ENCODE measurements around the gene WASF3. TPM values are rescaled to one million over a fixed set of nuclear protein-coding genes. Genes with fewer than 3 reads are reported as not detected.

WASF3 gene
- total RNA-seq, 1 experiment from 2014 or later: 4.6 TPM

- DNase-seq (ENCODE audit: low spot score): no peak
- peaks cover 77% of the 10 kb centered on the region for H3K27me3 ChIP-seq (replicated peaks; ENCODE audit: insufficient read depth, low read depth, low read length, poor library complexity)
- H3K4me3 ChIP-seq (ENCODE audit: low read depth, low read length, poor library complexity, severe bottlenecking): no peak overlapping the region
- H3K36me3 ChIP-seq (ENCODE audit: insufficient read depth, low read length, poor library complexity, severe bottlenecking): no peaks in the 10 kb centered on the region
- H3K9me3 ChIP-seq (ENCODE audit: low read depth, low read length, poor library complexity, severe bottlenecking): no peaks in the 10 kb centered on the region
- intact Hi-C loops (cut with micrococcal nuclease; ENCODE audit: unreplicated experiment): no loop called here
- BruUV-seq (replicated peaks): no TSS peak
- POLR2A ChIA-PET (ENCODE audit: low non-redundant PET): no interaction called here
- H3K27ac ChIP-seq (ENCODE audit: low read depth, low read length, poor library complexity, severe bottlenecking): no peak overlapping the region
- peaks cover 6% of the 10 kb centered on the region for H3K4me1 ChIP-seq (ENCODE audit: insufficient read depth, low read length, poor library complexity, severe bottlenecking)
- TF ChIP-seq EZH2 (IDR thresholded peaks at IDR 0.05; ENCODE audit: borderline replicate concordance, low read depth, low read length, poor library complexity, severe bottlenecking): no peak
- TF ChIP-seq CTCF (conservative IDR thresholded peaks at IDR 0.05; ENCODE audit: low read depth, low read length): no peak
- CTCF ChIA-PET: no interaction called here
Observed at GRCh38 chr13:26561651-26562511, 4.4 kb downstream of the WASF3 start.

GRCh38 chr13:26562512-26562890 is 5.0 kb downstream of the WASF3 start:
- TF ChIP-seq EZH2 (IDR thresholded peaks at IDR 0.05; ENCODE audit: borderline replicate concordance, low read depth, low read length, poor library complexity, severe bottlenecking) (no peak), CTCF (conservative IDR thresholded peaks at IDR 0.05; ENCODE audit: low read depth, low read length) (no peak)
- ChIA-PET CTCF (no interaction called here), POLR2A (ENCODE audit: low non-redundant PET) (no interaction called here)
- no peaks in the 10 kb centered on the region for H3K9me3 ChIP-seq (ENCODE audit: low read depth, low read length, poor library complexity, severe bottlenecking)
- no peak overlapping the region for H3K27ac ChIP-seq (ENCODE audit: low read depth, low read length, poor library complexity, severe bottlenecking)
- H3K36me3 ChIP-seq (ENCODE audit: insufficient read depth, low read length, poor library complexity, severe bottlenecking): no peaks in the 10 kb centered on the region
- no peak overlapping the region for H3K4me3 ChIP-seq (ENCODE audit: low read depth, low read length, poor library complexity, severe bottlenecking)
- peaks cover 6% of the 10 kb centered on the region for H3K4me1 ChIP-seq (ENCODE audit: insufficient read depth, low read length, poor library complexity, severe bottlenecking)
- no TSS peak for BruUV-seq (replicated peaks)
- DNase-seq (ENCODE audit: low spot score): no peak
- intact Hi-C loops (cut with micrococcal nuclease; ENCODE audit: unreplicated experiment): no loop called here
- peaks cover 78% of the 10 kb centered on the region for H3K27me3 ChIP-seq (replicated peaks; ENCODE audit: insufficient read depth, low read depth, low read length, poor library complexity)

GRCh38 chr13:26563713-26564112 is 6.2 kb downstream of the WASF3 start:
- Histone ChIP-seq H3K27me3 (replicated peaks; ENCODE audit: insufficient read depth, low read depth, low read length, poor library complexity) (peaks cover 81% of the 10 kb centered on the region), H3K4me1 (ENCODE audit: insufficient read depth, low read length, poor library complexity, severe bottlenecking) (no peaks in the 10 kb centered on the region), H3K4me3 (ENCODE audit: low read depth, low read length, poor library complexity, severe bottlenecking) (no peak overlapping the region), H3K9me3 (ENCODE audit: low read depth, low read length, poor library complexity, severe bottlenecking) (no peaks in the 10 kb centered on the region), H3K36me3 (ENCODE audit: insufficient read depth, low read length, poor library complexity, severe bottlenecking) (no peaks in the 10 kb centered on the region), H3K27ac (ENCODE audit: low read depth, low read length, poor library complexity, severe bottlenecking) (no peak overlapping the region)
- intact Hi-C loops (cut with micrococcal nuclease; ENCODE audit: unreplicated experiment): no loop called here
- TF ChIP-seq EZH2 (IDR thresholded peaks at IDR 0.05; ENCODE audit: borderline replicate concordance, low read depth, low read length, poor library complexity, severe bottlenecking) (no peak), CTCF (conservative IDR thresholded peaks at IDR 0.05; ENCODE audit: low read depth, low read length) (no peak)
- ChIA-PET POLR2A (ENCODE audit: low non-redundant PET) (no interaction called here), CTCF (no interaction called here)
- no peak for DNase-seq (ENCODE audit: low spot score)
- no TSS peak for BruUV-seq (replicated peaks)

Measured in A673 (cell line).